GM10248 (cell line): Measurements from ENCODE around the gene MRPL48.

Experiments used
- CTCF ChIA-PET: fragments of 300-600 bp; sonication (Branson Sonifier 250); formaldehyde crosslinking; extraction: SDS; loops from one replicate; lab custom pipeline; 2021; ENCODE audit warnings: antibody characterized with exemption; lab: Yijun Ruan, JAX
- POLR2A ChIA-PET: fragments of 350-650 bp; sonication (Branson Sonifier 250); formaldehyde crosslinking; extraction: SDS; loops from one replicate; lab custom pipeline; 2020; ENCODE audit warnings: antibody characterized with exemption; lab: Yijun Ruan, JAX
- DNase-seq: peaks from one replicate; pipeline ENCODE4 v3.0.0; 2012; ENCODE audit errors: extremely low spot score
- CTCF ChIP-seq: IDR thresholded peaks from 2 replicates; pipeline ENCODE4 v1.5.1; 2012; ENCODE audit warnings: mild to moderate bottlenecking, low read depth; ENCODE audit errors: extremely low read depth, missing control alignments, control extremely low read depth

Gene MRPL48

GRCh38 chr11:73797457-73797856, 9.8 kb downstream of the MRPL48 start:
- ChIA-PET CTCF (interaction anchor here (0.8 to 1.3 kb wide), 3 partner anchors 9 to 37 kb away, joined by 3 to 5 read pairs (median 3); partner anchors contain the start of gene RAB6A), POLR2A (no interaction called here)
- no peak for TF ChIP-seq CTCF
- no peak for DNase-seq

- no peak for DNase-seq
- no peak for TF ChIP-seq CTCF
- ChIA-PET POLR2A (no interaction called here), CTCF (no interaction called here)
Observed at GRCh38 chr11:73800276-73800806, 12.7 kb downstream of the MRPL48 start.

GRCh38 chr11:73801136-73801535, 13.5 kb downstream of the MRPL48 start:
- no peak for TF ChIP-seq CTCF
- DNase-seq = no peak
- ChIA-PET CTCF (interaction anchor here (1.5 kb wide), 1 partner anchor 8 kb away, joined by 3 read pairs; no protein-coding TSS in a partner anchor), POLR2A (no interaction called here)

- POLR2A ChIA-PET = interaction anchor here (0.7 kb wide), 1 partner anchor 517 kb away, joined by 3 read pairs; no protein-coding TSS in a partner anchor
- no peak for TF ChIP-seq CTCF
- CTCF ChIA-PET = interaction anchor here (1.2 kb wide), 2 partner anchors 9 to 25 kb away, joined by 3 read pairs; no protein-coding TSS in a partner anchor
- DNase-seq = no peak
Observed at GRCh38 chr11:73804712-73805111, 17.0 kb downstream of the MRPL48 start.

- CTCF ChIA-PET = no interaction called here
- POLR2A ChIA-PET = interaction anchor here (0.5 kb wide), 1 partner anchor 611 kb away, joined by 6 read pairs; no protein-coding TSS in a partner anchor
- TF ChIP-seq CTCF = no peak
- no peak for DNase-seq
Observed at GRCh38 chr11:73808052-73808451, 20.4 kb downstream of the MRPL48 start.

GRCh38 chr11:73810637-73811036, 23.0 kb downstream of the MRPL48 start:
- CTCF ChIA-PET = no interaction called here
- POLR2A ChIA-PET = no interaction called here
- no peak for TF ChIP-seq CTCF
- no peak for DNase-seq
